ENCODE measurements around the gene FUT2.

FUT2 gene

GRCh38 chr19:48695743-48696352, at the start of gene FUT2:
TSS of gene FUT2 (plus strand) at chr19:48695971. CDS start at chr19:48702957, 6,986 bp downstream.
- Histone ChIP-seq H3K27ac (ENCODE audit: low read depth, low read length) (no peak within 1 kb of the TSS), H3K4me3 (ENCODE audit: insufficient read depth, low read length, poor library complexity, severe bottlenecking) (no peak within 1 kb of the TSS), H3F3A (ENCODE audit: insufficient read depth) (no peaks in the 10 kb centered on the region), H2AFZ (ENCODE audit: low read depth, low read length, severe bottlenecking) (no peak within 1 kb of the TSS), H3K9me3 (ENCODE audit: insufficient read depth, low read length) (no peaks in the 10 kb centered on the region), H4K20me1 (ENCODE audit: low read depth, low read length) (no peaks in the 10 kb centered on the region), H3K79me2 (ENCODE audit: insufficient read depth, low read length) (no peaks in the 10 kb centered on the region), H3K9me2 (replicated peaks; ENCODE audit: insufficient read depth, low read length) (no peaks in the 10 kb centered on the region), H3K36me3 (ENCODE audit: low read length) (no peaks in the 10 kb centered on the region), H3K9ac (ENCODE audit: low read length) (no peak within 1 kb of the TSS), H3K4me2 (ENCODE audit: low read depth, low read length, poor library complexity, severe bottlenecking) (no peak within 1 kb of the TSS), H3K27me3 (ENCODE audit: low read length) (no peaks in the 10 kb centered on the region)
- TF ChIP-seq EZH2phosphoT487 (conservative IDR thresholded peaks at IDR 0.05; ENCODE audit: low read length) = no peak
- no peak for TF ChIP-seq CTCF (IDR thresholded peaks at IDR 0.05; ENCODE audit: insufficient read depth, low read length, poor library complexity, severe bottlenecking)

DNA sequence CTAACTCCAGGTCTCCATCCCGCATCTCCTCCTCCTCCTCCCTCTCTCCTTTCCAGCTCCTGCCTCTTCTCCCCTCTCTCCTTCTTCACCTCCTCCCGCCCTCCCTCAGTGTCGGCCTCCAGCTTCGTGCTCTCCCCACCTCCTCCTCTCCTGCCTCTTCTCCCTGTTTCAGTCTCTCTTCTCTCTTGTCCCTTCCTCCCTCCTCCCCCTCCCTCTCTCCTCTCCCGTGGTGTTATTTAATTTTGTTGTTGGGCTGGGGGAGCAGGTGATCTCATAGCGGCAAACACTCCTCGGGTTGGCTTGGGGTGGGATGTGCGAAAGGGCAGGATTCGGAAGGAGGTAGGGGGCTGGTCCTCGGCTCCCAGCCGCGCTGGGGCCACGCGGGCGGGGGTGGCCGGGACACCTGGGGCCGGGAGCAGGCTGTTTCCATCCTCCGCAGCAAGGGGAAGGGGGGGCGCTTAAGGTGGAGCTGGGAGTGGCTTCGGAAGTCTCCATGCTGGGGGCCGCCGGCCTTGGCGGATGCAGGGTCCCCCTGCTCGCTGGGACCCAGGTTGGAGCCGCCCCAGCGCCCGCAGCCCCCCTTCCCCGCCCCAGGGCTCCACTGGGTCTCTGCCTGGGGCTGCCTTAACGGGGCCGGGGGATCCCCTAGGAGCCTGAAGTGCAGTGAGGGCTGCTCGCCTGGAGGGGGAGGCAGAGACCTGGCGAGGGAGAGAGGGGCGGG, 49.6 kb upstream of the FUT2 start, which contains the start of gene CA11:
CA11 (minus strand) TSS at position 187 of the 721 bp plus-strand sequence. CDS start 555 bp downstream, outside the sequence.
- Histone ChIP-seq H3K79me2 (ENCODE audit: insufficient read depth, low read length) (no peaks in the 10 kb centered on the region), H3K9me2 (replicated peaks; ENCODE audit: insufficient read depth, low read length) (no peaks in the 10 kb centered on the region)

DNA sequence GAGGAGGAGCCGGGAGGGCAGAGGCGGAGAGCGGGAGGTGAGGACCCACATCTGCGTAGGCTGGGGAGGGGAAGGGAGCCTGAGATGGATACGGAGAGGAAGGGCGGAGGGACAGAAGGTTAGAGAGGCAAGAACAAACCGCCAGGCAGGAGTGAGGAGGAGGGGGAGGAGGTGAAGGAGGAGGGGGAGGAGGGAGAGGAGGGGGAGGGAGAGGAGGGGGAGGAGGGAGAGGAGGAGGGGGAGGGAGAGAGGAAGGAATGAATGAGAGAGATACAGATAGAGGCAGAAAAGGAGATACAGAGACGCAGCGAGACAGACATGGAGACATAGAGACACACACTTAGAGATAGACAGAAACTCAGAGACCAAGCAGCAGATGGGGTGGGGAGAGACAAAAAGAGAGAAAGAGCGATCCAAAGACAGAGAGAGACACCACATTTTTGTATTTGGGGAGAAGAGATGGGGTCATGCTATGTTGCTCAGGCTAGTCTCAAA, 49.0 kb upstream of the FUT2 start:
- Histone ChIP-seq H2AFZ (ENCODE audit: low read depth, low read length, severe bottlenecking) (peak overlapping the region; percentile 78), H3K36me3 (ENCODE audit: low read length) (no peaks in the 10 kb centered on the region), H3F3A (ENCODE audit: insufficient read depth) (no peaks in the 10 kb centered on the region), H3K4me2 (ENCODE audit: low read depth, low read length, poor library complexity, severe bottlenecking) (peak overlapping the region; percentile 62), H3K4me3 (ENCODE audit: insufficient read depth, low read length, poor library complexity, severe bottlenecking) (peak overlapping the region; percentile 50), H3K27me3 (ENCODE audit: low read length) (no peaks in the 10 kb centered on the region), H3K9me3 (ENCODE audit: insufficient read depth, low read length) (no peaks in the 10 kb centered on the region), H3K79me2 (ENCODE audit: insufficient read depth, low read length) (no peaks in the 10 kb centered on the region), H3K9me2 (replicated peaks; ENCODE audit: insufficient read depth, low read length) (no peaks in the 10 kb centered on the region), H3K27ac (ENCODE audit: low read depth, low read length) (0 out of 2 replicates have a peak overlapping the region, but pooled peaks have one; percentile 0), H3K9ac (ENCODE audit: low read length) (peak overlapping the region; percentile 54), H4K20me1 (ENCODE audit: low read depth, low read length) (no peaks in the 10 kb centered on the region)
- no peak for TF ChIP-seq CTCF (IDR thresholded peaks at IDR 0.05; ENCODE audit: insufficient read depth, low read length, poor library complexity, severe bottlenecking)
- TF ChIP-seq EZH2phosphoT487 (conservative IDR thresholded peaks at IDR 0.05; ENCODE audit: low read length) = no peak

More for the DNA sequence above, 49.6 kb upstream of the FUT2 start, which contains the start of gene CA11:
- peak within 1 kb of the TSS; percentile 78 for H2AFZ ChIP-seq (ENCODE audit: low read depth, low read length, severe bottlenecking)
- H3K36me3 ChIP-seq (ENCODE audit: low read length) = no peaks in the 10 kb centered on the region
- H4K20me1 ChIP-seq (ENCODE audit: low read depth, low read length) = no peaks in the 10 kb centered on the region
- H3K4me3 ChIP-seq (ENCODE audit: insufficient read depth, low read length, poor library complexity, severe bottlenecking) = peak within 1 kb of the TSS; percentile 50
- H3K9ac ChIP-seq (ENCODE audit: low read length) = peak within 1 kb of the TSS; percentile 54
- H3F3A ChIP-seq (ENCODE audit: insufficient read depth) = no peaks in the 10 kb centered on the region
- TF ChIP-seq CTCF (IDR thresholded peaks at IDR 0.05; ENCODE audit: insufficient read depth, low read length, poor library complexity, severe bottlenecking) (peak; percentile 95), EZH2phosphoT487 (conservative IDR thresholded peaks at IDR 0.05; ENCODE audit: low read length) (no peak)
- H3K4me2 ChIP-seq (ENCODE audit: low read depth, low read length, poor library complexity, severe bottlenecking) = peak within 1 kb of the TSS; percentile 62
- H3K27ac ChIP-seq (ENCODE audit: low read depth, low read length) = 0 out of 2 replicates have a peak within 1 kb of the TSS, but pooled peaks have one; percentile 0
- H3K27me3 ChIP-seq (ENCODE audit: low read length) = no peaks in the 10 kb centered on the region
- H3K9me3 ChIP-seq (ENCODE audit: insufficient read depth, low read length) = no peaks in the 10 kb centered on the region
